ENCODE data around the gene PAGE2B.
"Not testable (repeated sequence)": the region's sequence is repeated elsewhere in the genome, so short reads cannot be mapped to it uniquely, and the experiment has no call there.

The PAGE2B gene

DNA sequence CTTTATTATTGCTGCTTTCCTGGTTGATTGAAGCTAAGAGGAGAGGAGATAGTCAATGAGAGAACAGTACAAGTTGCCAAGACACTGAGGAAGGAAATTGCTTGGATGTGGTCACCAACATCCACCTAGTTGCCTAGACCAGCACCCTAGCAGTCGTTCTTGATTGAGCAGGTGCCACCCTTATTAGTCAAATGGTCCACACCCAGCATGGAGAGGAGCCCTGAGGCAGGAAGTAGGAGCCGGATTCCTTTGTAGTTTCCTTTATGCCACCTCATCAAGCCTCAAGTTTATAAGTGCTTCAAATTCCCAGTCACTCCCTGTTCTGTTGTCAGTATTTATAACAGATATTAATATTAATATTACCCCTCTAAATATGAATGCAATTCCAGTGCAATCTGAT is 33.1 kb downstream of the PAGE2B start:
- no peaks in the 10 kb centered on the region for H3K4me1 ChIP-seq (ENCODE audit: control insufficient read depth in 2 of 2, insufficient read depth in 2 of 2, low read length in 2 of 2)
- no peak overlapping the region for H3K4me3 ChIP-seq (ENCODE audit: low read length in 2 of 2)
- H3K9ac ChIP-seq (ENCODE audit: low read depth in 1 of 2, low read length in 2 of 2), result no peak overlapping the region
- H3K36me3 ChIP-seq (ENCODE audit: control insufficient read depth in 2 of 2, insufficient read depth in 2 of 2, low read length in 2 of 2), result no peaks in the 10 kb centered on the region
- H3K27ac ChIP-seq (ENCODE audit: low read depth in 2 of 2, low read length in 2 of 2), result no peak overlapping the region
- no peaks in the 10 kb centered on the region for H3K9me3 ChIP-seq (ENCODE audit: control insufficient read depth in 2 of 2, low read length in 2 of 2)
- H3K27me3 ChIP-seq (ENCODE audit: control insufficient read depth in 2 of 2, insufficient read depth in 2 of 2, low read length in 2 of 2), result peaks cover 0 to 2% of the 10 kb centered on the region in 2 donors

- Histone ChIP-seq H3K4me1 (ENCODE audit: control insufficient read depth in 2 of 2, insufficient read depth in 2 of 2, low read length in 2 of 2) (no peaks in the 10 kb centered on the region), H3K9ac (ENCODE audit: low read depth in 1 of 2, low read length in 2 of 2) (no peak overlapping the region), H3K27ac (ENCODE audit: low read depth in 2 of 2, low read length in 2 of 2) (no peak overlapping the region), H3K36me3 (ENCODE audit: control insufficient read depth in 2 of 2, insufficient read depth in 2 of 2, low read length in 2 of 2) (no peaks in the 10 kb centered on the region), H3K4me3 (ENCODE audit: low read length in 2 of 2) (no peak overlapping the region), H3K27me3 (ENCODE audit: control insufficient read depth in 2 of 2, insufficient read depth in 2 of 2, low read length in 2 of 2) (peaks cover 4 to 6% of the 10 kb centered on the region in 2 donors), H3K9me3 (ENCODE audit: control insufficient read depth in 2 of 2, low read length in 2 of 2) (no peaks in the 10 kb centered on the region)
Observed at GRCh38 chrX:55109306-55109705, 34.5 kb downstream of the PAGE2B start.

GRCh38 chrX:55111578-55112254 is 36.9 kb downstream of the PAGE2B start:
- Histone ChIP-seq H3K9me3 (ENCODE audit: control insufficient read depth in 2 of 2, low read length in 2 of 2) (no peaks in the 10 kb centered on the region), H3K4me1 (ENCODE audit: control insufficient read depth in 2 of 2, insufficient read depth in 2 of 2, low read length in 2 of 2) (no peaks in the 10 kb centered on the region), H3K9ac (ENCODE audit: low read depth in 1 of 2, low read length in 2 of 2) (no peak overlapping the region), H3K27me3 (ENCODE audit: control insufficient read depth in 2 of 2, insufficient read depth in 2 of 2, low read length in 2 of 2) (peaks cover 4 to 9% of the 10 kb centered on the region in 2 donors), H3K4me3 (ENCODE audit: low read length in 2 of 2) (no peak overlapping the region), H3K27ac (ENCODE audit: low read depth in 2 of 2, low read length in 2 of 2) (no peak overlapping the region), H3K36me3 (ENCODE audit: control insufficient read depth in 2 of 2, insufficient read depth in 2 of 2, low read length in 2 of 2) (no peaks in the 10 kb centered on the region)

- not testable (repeated sequence) for H3K4me3 ChIP-seq (ENCODE audit: low read length in 2 of 2); H3K27ac ChIP-seq (ENCODE audit: low read depth in 2 of 2, low read length in 2 of 2); H3K36me3 ChIP-seq (ENCODE audit: control insufficient read depth in 2 of 2, insufficient read depth in 2 of 2, low read length in 2 of 2); H3K9me3 ChIP-seq (ENCODE audit: control insufficient read depth in 2 of 2, low read length in 2 of 2); H3K4me1 ChIP-seq (ENCODE audit: control insufficient read depth in 2 of 2, insufficient read depth in 2 of 2, low read length in 2 of 2); H3K9ac ChIP-seq (ENCODE audit: low read depth in 1 of 2, low read length in 2 of 2)
- H3K27me3 ChIP-seq (ENCODE audit: control insufficient read depth in 2 of 2, insufficient read depth in 2 of 2, low read length in 2 of 2), result peaks cover 7 to 15% of the 10 kb centered on the region in 2 donors
Observed at GRCh38 chrX:55116589-55116988, 41.8 kb downstream of the PAGE2B start.

- Histone ChIP-seq H3K27ac (ENCODE audit: low read depth in 2 of 2, low read length in 2 of 2) (no peak overlapping the region), H3K36me3 (ENCODE audit: control insufficient read depth in 2 of 2, insufficient read depth in 2 of 2, low read length in 2 of 2) (no peaks in the 10 kb centered on the region), H3K4me3 (ENCODE audit: low read length in 2 of 2) (no peak overlapping the region), H3K9me3 (ENCODE audit: control insufficient read depth in 2 of 2, low read length in 2 of 2) (no peaks in the 10 kb centered on the region), H3K27me3 (ENCODE audit: control insufficient read depth in 2 of 2, insufficient read depth in 2 of 2, low read length in 2 of 2) (peaks cover 3 to 12% of the 10 kb centered on the region in 2 donors), H3K9ac (ENCODE audit: low read depth in 1 of 2, low read length in 2 of 2) (no peak overlapping the region), H3K4me1 (ENCODE audit: control insufficient read depth in 2 of 2, insufficient read depth in 2 of 2, low read length in 2 of 2) (no peaks in the 10 kb centered on the region)
Observed at GRCh38 chrX:55118574-55118973, 43.7 kb downstream of the PAGE2B start.

GRCh38 chrX:55119271-55119670 is 44.4 kb downstream of the PAGE2B start:
- no peaks in the 10 kb centered on the region for H3K36me3 ChIP-seq (ENCODE audit: control insufficient read depth in 2 of 2, insufficient read depth in 2 of 2, low read length in 2 of 2)
- H3K4me3 ChIP-seq (ENCODE audit: low read length in 2 of 2), result no peak overlapping the region
- H3K27me3 ChIP-seq (ENCODE audit: control insufficient read depth in 2 of 2, insufficient read depth in 2 of 2, low read length in 2 of 2), result peaks cover 3 to 9% of the 10 kb centered on the region in 2 donors
- H3K9me3 ChIP-seq (ENCODE audit: control insufficient read depth in 2 of 2, low read length in 2 of 2), result no peaks in the 10 kb centered on the region
- no peak overlapping the region for H3K27ac ChIP-seq (ENCODE audit: low read depth in 2 of 2, low read length in 2 of 2)
- H3K9ac ChIP-seq (ENCODE audit: low read depth in 1 of 2, low read length in 2 of 2), result no peak overlapping the region
- no peaks in the 10 kb centered on the region for H3K4me1 ChIP-seq (ENCODE audit: control insufficient read depth in 2 of 2, insufficient read depth in 2 of 2, low read length in 2 of 2)

DNA sequence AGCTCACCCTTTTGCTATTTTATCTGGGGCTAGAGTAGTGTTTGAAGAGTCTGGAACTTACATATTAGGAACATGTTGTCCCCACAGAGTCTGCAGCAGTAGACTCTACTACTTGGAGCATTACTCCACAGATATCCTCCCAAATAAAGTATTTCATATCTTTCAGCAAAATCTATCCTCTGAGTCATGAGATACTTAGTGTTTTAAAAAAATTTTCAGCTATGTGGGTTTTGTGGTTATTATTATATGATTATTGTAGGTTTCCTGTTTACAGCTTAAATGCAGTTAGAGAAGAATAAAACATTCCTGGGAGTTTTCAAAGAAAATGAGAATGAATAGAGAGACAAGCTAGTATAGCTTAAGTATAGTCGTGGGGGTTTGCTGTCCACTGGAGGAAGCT is 44.9 kb downstream of the PAGE2B start:
- Histone ChIP-seq H3K27ac (ENCODE audit: low read depth in 2 of 2, low read length in 2 of 2) (no peak overlapping the region), H3K36me3 (ENCODE audit: control insufficient read depth in 2 of 2, insufficient read depth in 2 of 2, low read length in 2 of 2) (no peaks in the 10 kb centered on the region), H3K27me3 (ENCODE audit: control insufficient read depth in 2 of 2, insufficient read depth in 2 of 2, low read length in 2 of 2) (peaks cover 3 to 9% of the 10 kb centered on the region in 2 donors), H3K9ac (ENCODE audit: low read depth in 1 of 2, low read length in 2 of 2) (no peak overlapping the region), H3K4me1 (ENCODE audit: control insufficient read depth in 2 of 2, insufficient read depth in 2 of 2, low read length in 2 of 2) (no peaks in the 10 kb centered on the region), H3K9me3 (ENCODE audit: control insufficient read depth in 2 of 2, low read length in 2 of 2) (no peaks in the 10 kb centered on the region), H3K4me3 (ENCODE audit: low read length in 2 of 2) (no peak overlapping the region)

- H3K27ac ChIP-seq (ENCODE audit: low read depth in 2 of 2, low read length in 2 of 2), result no peak overlapping the region
- no peaks in the 10 kb centered on the region for H3K4me1 ChIP-seq (ENCODE audit: control insufficient read depth in 2 of 2, insufficient read depth in 2 of 2, low read length in 2 of 2)
- H3K4me3 ChIP-seq (ENCODE audit: low read length in 2 of 2), result no peak overlapping the region
- peaks cover 3 to 9% of the 10 kb centered on the region in 2 donors for H3K27me3 ChIP-seq (ENCODE audit: control insufficient read depth in 2 of 2, insufficient read depth in 2 of 2, low read length in 2 of 2)
- H3K36me3 ChIP-seq (ENCODE audit: control insufficient read depth in 2 of 2, insufficient read depth in 2 of 2, low read length in 2 of 2), result no peaks in the 10 kb centered on the region
- no peaks in the 10 kb centered on the region for H3K9me3 ChIP-seq (ENCODE audit: control insufficient read depth in 2 of 2, low read length in 2 of 2)
- H3K9ac ChIP-seq (ENCODE audit: low read depth in 1 of 2, low read length in 2 of 2), result no peak overlapping the region
Observed at GRCh38 chrX:55120761-55121358, 46.0 kb downstream of the PAGE2B start.

- H3K27me3 ChIP-seq (ENCODE audit: control insufficient read depth in 2 of 2, insufficient read depth in 2 of 2, low read length in 2 of 2), result peaks cover 0 to 3% of the 10 kb centered on the region in 2 donors
- no peak overlapping the region for H3K4me3 ChIP-seq (ENCODE audit: low read length in 2 of 2)
- no peak overlapping the region for H3K9ac ChIP-seq (ENCODE audit: low read depth in 1 of 2, low read length in 2 of 2)
- no peaks in the 10 kb centered on the region for H3K36me3 ChIP-seq (ENCODE audit: control insufficient read depth in 2 of 2, insufficient read depth in 2 of 2, low read length in 2 of 2)
- H3K27ac ChIP-seq (ENCODE audit: low read depth in 2 of 2, low read length in 2 of 2), result no peak overlapping the region
- no peaks in the 10 kb centered on the region for H3K9me3 ChIP-seq (ENCODE audit: control insufficient read depth in 2 of 2, low read length in 2 of 2)
- H3K4me1 ChIP-seq (ENCODE audit: control insufficient read depth in 2 of 2, insufficient read depth in 2 of 2, low read length in 2 of 2), result peaks cover 0 to 2% of the 10 kb centered on the region in 2 donors
Observed at GRCh38 chrX:55123900-55124299, 49.1 kb downstream of the PAGE2B start.

DNA sequence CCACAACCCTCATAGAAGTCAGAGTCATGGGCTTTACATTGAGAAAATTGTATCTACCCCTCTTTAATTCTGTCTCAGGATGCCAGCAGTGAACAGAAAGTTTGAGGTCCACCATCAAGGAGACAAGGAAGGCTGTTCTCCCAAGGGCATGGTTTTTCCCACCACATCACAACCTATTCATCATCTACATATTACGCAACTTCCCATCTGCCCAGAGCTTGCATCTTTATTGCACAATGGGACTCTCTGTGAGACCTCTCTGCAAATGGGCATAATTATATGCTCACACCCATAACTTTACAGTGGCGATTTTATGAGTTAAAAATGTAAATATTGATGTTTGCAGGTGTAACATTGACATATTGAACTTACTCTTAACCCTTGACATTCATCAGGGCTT is 52.9 kb downstream of the PAGE2B start:
- H3K27ac ChIP-seq (ENCODE audit: low read depth in 2 of 2, low read length in 2 of 2), result no peak overlapping the region
- H3K4me3 ChIP-seq (ENCODE audit: low read length in 2 of 2), result no peak overlapping the region
- no peak overlapping the region for H3K9ac ChIP-seq (ENCODE audit: low read depth in 1 of 2, low read length in 2 of 2)
- peaks cover 8 to 19% of the 10 kb centered on the region in 2 donors for H3K27me3 ChIP-seq (ENCODE audit: control insufficient read depth in 2 of 2, insufficient read depth in 2 of 2, low read length in 2 of 2)
- no peaks in the 10 kb centered on the region for H3K36me3 ChIP-seq (ENCODE audit: control insufficient read depth in 2 of 2, insufficient read depth in 2 of 2, low read length in 2 of 2)
- peaks cover 0 to 2% of the 10 kb centered on the region in 2 donors for H3K4me1 ChIP-seq (ENCODE audit: control insufficient read depth in 2 of 2, insufficient read depth in 2 of 2, low read length in 2 of 2)
- H3K9me3 ChIP-seq (ENCODE audit: control insufficient read depth in 2 of 2, low read length in 2 of 2), result no peaks in the 10 kb centered on the region

All from mucosa of rectum (tissue), 2 donors.